GM19438 (cell line): ENCODE data around the gene ADCYAP1R1.
"Not testable (repeated sequence)": the region's sequence is repeated elsewhere in the genome, so short reads cannot be mapped to it uniquely, and the experiment has no call there.

Source experiments
- ATAC-seq: cut with Tn5 transposase; IDR thresholded peaks from one replicate; pipeline ENCODE4 v1.9.1; 2021; ENCODE audit warnings: low read depth; ENCODE audit not compliant: unreplicated experiment

The ADCYAP1R1 gene

GRCh38 chr7:31126976-31127375, 74.9 kb downstream of the ADCYAP1R1 start:
- no peak for ATAC-seq

- ATAC-seq: no peak
Measured at GRCh38 chr7:31129067-31129466, 77.0 kb downstream of the ADCYAP1R1 start.

- ATAC-seq: no peak
Measured at GRCh38 chr7:31133497-31133896, 81.4 kb downstream of the ADCYAP1R1 start.

- ATAC-seq: peak; percentile 90
Measured at GRCh38 chr7:31134246-31135188, 82.4 kb downstream of the ADCYAP1R1 start.

- no peak for ATAC-seq
Measured at GRCh38 chr7:31137234-31137633, 85.1 kb downstream of the ADCYAP1R1 start.

- no peak for ATAC-seq
Measured at GRCh38 chr7:31145339-31145738, 93.2 kb downstream of the ADCYAP1R1 start.

- no peak for ATAC-seq
Measured at GRCh38 chr7:31146030-31146429, 93.9 kb downstream of the ADCYAP1R1 start.

GRCh38 chr7:31146538-31146937, 94.4 kb downstream of the ADCYAP1R1 start:
- ATAC-seq: no peak

GRCh38 chr7:31151849-31152248, 99.7 kb downstream of the ADCYAP1R1 start:
- no peak for ATAC-seq

GRCh38 chr7:31153318-31153717, 101.2 kb downstream of the ADCYAP1R1 start:
- ATAC-seq: not testable (repeated sequence)

GRCh38 chr7:31160941-31161340, 108.8 kb downstream of the ADCYAP1R1 start:
- no peak for ATAC-seq
